MM.1S (cell line): ENCODE data around the gene UNC13A.

Experiments used
- EZH2 ChIP-seq: fragments of 300-600 bp; sonication (generic); optimal IDR thresholded peaks from 2 replicates; pipeline ENCODE3; 2017; ENCODE audit warnings: low read depth, mild to moderate bottlenecking, antibody characterized with exemption, low read length, mixed read lengths
- TF ChIP-seq, protein P1 (sequence below): fragments of 300-600 bp; sonication (generic); IDR thresholded peaks from 2 replicates; pipeline ENCODE4 v1.5.1; 2016; ENCODE audit warnings: antibody characterized with exemption, low read length, mixed read lengths

DNA sequence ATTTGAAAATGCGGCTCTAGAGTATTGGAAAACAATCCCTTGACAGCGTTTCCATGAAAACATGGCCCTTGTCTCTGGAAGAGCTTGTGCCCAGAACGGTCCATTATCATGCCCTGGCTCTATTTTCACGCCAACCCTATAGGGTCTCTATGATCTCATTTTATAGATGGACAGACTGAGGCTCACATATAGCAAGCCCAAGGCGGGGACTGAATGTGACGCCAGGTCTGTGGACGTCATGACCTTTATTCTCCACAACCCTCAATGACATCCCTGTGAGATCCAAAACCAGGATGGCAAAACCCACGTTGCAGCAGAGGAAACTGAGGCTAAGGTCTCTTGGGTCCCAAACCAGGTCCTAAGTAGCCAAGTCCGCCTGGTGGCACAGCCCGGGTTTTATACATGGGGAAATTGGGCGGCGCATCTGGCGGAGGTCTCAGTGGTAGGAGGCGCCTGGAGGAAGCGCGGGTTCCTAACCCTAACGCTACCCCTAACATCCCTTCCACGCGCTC is 133.1 kb downstream of the UNC13A start:
- TF ChIP-seq, protein P1, sequence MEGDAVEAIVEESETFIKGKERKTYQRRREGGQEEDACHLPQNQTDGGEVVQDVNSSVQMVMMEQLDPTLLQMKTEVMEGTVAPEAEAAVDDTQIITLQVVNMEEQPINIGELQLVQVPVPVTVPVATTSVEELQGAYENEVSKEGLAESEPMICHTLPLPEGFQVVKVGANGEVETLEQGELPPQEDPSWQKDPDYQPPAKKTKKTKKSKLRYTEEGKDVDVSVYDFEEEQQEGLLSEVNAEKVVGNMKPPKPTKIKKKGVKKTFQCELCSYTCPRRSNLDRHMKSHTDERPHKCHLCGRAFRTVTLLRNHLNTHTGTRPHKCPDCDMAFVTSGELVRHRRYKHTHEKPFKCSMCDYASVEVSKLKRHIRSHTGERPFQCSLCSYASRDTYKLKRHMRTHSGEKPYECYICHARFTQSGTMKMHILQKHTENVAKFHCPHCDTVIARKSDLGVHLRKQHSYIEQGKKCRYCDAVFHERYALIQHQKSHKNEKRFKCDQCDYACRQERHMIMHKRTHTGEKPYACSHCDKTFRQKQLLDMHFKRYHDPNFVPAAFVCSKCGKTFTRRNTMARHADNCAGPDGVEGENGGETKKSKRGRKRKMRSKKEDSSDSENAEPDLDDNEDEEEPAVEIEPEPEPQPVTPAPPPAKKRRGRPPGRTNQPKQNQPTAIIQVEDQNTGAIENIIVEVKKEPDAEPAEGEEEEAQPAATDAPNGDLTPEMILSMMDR, result no peak
- no peak for TF ChIP-seq EZH2
